ENCODE data around the gene NR2C2AP. TPM values are rescaled to one million over a fixed set of nuclear protein-coding genes. Genes with fewer than 3 reads are reported as not detected.
"Not testable (repeated sequence)": the region's sequence is repeated elsewhere in the genome, so short reads cannot be mapped to it uniquely, and the experiment has no call there.

The NR2C2AP gene
- total RNA-seq, 1 experiment from 2014 or later = 19.7 TPM

DNA sequence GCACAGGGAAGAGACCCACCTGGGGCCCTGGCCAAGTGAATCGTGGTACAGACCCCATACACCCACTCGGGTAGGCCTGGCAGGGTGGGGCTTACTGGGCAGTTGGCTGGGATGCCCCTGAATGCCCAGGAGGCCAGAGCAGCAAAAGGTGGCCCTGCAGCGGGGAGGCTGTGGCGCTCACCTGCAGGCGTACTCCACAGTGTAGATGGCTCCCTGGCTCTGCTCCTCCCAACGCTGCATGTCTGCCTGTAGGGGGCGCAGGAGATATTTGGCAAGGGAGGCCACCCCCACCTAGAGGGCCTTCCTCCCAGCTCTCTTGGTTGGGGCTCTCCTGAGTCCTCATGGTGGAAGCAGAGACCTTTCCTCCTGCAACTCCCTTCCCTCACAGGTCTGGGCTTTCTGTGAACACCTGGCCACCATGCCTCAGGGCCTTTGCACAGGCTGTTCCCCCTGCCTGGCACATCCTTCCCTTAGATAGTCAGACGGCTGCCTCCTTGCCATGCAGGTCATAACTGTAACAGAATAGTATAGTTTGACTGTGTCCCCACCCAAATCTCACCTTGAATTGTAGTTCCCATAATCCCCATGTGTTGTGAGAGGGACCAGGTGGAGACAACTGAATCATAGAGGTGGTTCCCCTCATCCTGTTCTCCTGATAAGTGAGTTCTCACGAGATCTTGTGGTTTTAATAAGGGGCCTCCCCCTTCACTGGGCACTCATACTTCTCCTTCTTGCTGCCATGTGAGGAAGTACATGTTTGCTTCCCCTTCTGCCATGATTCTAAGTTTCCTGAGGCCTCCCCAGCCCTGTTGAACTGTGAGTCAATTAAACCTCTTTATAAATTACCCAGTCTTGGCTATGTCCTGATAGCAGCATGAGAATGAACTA lies 17.1 kb downstream of the NR2C2AP start:
- peak; percentile 38 for DNase-seq (ENCODE audit: low read depth)

DNA sequence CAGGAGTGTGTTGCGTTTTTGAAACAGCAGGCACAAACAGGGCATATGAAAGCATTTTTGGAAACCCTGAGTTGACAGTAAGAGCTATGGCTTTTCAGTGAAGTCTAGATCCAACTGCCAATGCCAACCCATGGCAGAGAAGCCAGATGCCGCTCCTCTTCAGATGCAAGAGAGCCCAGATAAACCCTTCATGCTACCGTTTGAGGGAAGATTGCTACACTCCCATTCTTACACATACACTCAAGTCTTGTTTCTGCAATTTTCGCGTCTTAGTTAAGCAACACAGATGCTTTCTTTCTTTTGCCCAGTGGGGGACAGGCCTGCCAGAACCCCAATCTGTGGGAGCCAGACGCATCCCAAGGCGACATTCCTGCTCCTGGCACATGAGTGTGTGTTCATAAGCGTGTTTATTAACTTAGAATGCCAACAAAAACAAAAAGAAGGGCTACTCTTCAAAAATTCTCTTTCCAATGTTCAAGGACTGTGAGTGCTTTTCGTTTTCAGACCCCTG lies 21.7 kb downstream of the NR2C2AP start:
- DNase-seq (ENCODE audit: low read depth) = no peak

GRCh38 chr19:19179548-19180441 lies 23.4 kb downstream of the NR2C2AP start:
- DNase-seq (ENCODE audit: low read depth) = no peak

GRCh38 chr19:19176950-19177349 lies 26.3 kb downstream of the NR2C2AP start:
- DNase-seq (ENCODE audit: low read depth) = no peak

- DNase-seq (ENCODE audit: low read depth) = not testable (repeated sequence)
Observed at GRCh38 chr19:19173243-19173642, 30.0 kb downstream of the NR2C2AP start.

- DNase-seq (ENCODE audit: low read depth) = peak; percentile 34
Observed at GRCh38 chr19:19171821-19172532, 31.2 kb downstream of the NR2C2AP start.

DNA sequence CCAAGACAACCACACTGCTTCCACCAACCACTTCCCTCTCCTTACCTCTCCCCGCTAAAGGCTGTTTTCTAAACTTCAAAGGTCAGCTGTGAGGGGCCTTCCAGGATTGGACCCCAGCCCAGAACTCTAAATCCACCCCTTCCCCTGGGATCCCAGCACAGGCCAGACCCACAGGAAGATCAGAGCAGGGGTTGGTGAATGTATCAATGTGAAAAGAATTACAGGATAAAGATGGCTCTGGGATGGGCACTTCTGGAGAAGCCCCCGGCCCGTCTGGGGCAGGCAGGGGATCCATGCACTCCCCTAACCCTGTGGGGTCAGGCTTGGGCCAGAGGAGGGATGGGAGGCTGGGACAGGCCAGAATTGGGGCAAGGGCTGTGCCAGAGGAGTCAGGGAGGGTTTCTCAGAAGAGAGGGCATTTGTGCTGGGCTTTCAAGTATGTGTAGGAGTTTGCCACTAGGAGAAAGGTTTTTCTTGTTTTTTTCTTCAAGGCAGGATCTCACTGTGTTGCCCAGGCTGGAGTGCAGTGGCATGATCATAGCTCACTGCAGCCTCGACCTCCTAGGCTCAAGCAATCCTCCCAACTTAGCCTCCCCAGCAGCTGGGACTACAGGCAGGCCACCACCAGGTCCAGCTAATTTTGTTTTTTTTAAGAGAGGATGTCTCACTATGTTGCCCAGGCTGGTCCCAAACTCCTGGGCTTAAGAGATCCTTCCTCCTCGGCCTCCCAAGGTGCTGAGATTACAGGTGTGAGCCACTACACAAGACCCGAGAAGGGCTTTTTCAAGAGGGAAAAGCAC lies 32.1 kb downstream of the NR2C2AP start:
- no peak for DNase-seq (ENCODE audit: low read depth)

DNA sequence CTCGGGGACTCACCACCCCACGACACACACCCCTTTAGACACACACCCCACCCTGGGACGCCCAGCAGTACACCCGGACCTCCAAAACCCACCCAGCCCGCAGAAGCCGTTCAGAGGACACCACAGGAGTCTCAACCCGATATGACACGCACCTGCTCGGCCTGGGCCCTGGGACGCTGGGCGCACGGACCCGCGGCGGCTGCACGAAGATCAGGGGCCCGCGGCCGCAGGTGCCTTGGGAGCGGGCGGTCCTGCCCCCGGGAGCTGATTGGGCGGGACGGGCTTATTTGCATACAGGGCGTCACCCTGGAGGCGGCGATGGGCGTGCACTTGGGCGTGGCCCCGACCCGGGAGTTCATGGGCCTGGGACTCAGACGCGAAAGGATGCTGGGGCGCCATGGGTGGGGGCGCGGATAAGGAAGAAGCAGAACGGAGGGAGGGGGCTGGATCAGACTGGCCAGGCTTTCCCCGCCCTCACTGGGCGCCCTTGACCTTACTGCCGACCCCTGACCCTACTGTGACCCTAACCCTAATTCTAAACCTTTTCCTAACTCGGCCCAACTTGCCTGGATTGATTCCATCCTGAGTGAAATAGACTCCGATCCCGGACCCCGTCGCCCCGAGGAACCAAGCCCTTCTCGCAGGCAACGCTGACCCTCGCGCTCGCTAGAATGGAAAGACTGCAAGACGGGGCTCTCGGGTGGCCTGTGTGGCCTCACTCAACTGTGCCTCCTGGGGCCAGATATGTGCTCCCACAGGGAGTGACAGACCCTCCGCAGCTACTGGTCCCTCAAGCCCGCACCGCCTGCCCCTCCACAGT lies 33.0 kb downstream of the NR2C2AP start, which contains the start of gene MEF2B:
Gene MEF2B (minus strand): TSS at position 211 of the 820 bp plus-strand sequence. CDS start 19,528 bp downstream, outside the sequence.
- no peak for DNase-seq (ENCODE audit: low read depth)

DNA sequence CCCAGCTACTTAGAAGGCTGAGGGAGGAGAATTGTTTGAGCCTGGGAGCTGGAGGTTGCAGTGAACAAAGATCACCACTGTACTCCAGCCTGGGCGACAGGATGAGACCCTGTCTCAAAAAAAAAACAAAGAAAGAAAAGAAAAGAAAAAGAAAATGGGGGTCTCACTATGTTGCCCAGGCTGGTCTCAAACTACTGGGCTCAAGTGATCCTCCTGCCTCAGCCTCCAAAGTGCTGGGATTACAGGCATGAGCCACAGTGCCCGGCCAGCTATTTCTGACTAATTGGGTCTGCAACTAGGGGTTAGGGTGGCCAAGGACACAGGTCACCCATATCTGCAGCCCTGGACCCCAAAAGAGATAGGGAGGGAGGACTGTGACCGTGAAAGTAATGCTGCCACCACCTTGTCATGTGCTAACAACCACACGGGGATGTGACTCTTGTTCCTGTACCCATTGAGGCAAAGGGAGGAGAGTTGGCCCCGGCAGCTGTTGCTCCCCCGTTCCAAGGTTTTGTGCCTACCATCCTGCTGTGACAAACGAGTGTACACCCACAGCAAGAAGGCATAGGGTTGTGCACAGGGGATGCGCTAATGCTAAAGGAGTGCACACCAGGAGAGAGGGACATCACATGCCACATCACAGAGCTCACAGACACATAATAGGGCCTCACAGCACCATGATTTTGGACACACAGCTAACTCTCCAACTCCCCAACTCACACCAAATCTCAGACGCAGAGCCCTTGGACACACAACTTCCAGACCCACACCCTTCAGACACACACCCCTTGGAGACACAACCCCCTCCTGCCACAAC lies 33.8 kb downstream of the NR2C2AP start:
- no peak for DNase-seq (ENCODE audit: low read depth)

DNA sequence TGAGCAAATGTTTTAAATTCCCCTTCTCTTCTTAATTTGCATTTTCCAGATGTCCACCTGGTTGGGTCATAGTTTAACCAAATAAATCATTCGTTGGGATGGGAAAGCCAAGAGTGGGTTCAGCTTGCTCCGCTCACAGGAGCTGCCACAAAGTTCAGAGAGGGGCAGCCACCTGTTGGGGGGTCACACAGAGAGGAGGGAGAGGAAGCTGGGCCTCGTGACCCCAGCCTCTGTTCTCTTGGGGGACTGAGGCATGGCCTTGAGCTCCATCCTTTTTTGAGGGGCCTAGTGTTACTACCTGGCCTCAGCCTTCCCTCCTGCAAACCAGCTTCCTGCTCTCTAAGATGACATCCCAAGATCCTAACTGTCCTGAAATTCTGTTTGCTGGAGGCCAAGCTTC lies 35.6 kb downstream of the NR2C2AP start:
- DNase-seq (ENCODE audit: low read depth) = no peak

DNA sequence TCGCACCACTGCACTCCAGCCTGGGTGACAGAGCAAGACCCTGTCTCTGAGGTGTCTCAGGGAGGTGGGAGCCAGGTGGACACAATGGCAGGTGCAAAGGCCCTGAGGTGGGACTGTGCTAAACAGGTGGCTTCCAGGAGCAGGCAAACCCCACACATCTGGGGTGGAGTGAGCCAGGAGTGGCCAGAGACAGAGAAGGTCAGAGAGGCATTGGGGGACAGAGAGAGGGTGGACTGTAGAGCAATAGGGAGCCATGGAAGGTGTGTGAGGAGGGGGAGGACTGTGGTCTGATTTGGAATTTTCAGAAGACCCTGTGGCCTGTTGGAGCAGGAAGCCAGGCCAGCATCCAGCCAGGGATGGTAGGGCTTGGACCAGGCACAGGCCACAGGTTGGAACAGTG lies 37.8 kb downstream of the NR2C2AP start:
- no peak for DNase-seq (ENCODE audit: low read depth)

DNA sequence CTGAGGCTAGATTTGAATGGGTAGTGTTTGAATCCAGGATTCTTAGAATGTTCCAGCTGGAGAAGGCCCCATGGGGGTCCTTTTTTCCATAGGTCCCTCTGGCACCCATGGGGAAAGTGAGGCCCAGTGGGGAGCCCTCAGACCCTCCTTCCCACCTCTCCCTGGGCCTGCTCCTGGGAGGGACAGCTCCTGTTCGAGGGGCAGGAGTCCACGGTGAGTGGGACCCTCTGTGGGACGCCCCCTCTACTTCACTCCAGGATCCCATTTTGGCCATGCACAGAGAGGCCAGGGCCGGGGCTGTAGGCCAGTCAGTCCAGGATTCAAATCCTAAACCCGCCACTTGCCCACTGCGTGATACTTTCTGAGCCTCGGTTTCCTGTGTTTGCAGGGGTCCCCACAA lies 40.7 kb downstream of the NR2C2AP start:
- no peak for DNase-seq (ENCODE audit: low read depth)

- DNase-seq (ENCODE audit: low read depth) = no peak
Observed at GRCh38 chr19:19160461-19161035, 42.7 kb downstream of the NR2C2AP start.

DNA sequence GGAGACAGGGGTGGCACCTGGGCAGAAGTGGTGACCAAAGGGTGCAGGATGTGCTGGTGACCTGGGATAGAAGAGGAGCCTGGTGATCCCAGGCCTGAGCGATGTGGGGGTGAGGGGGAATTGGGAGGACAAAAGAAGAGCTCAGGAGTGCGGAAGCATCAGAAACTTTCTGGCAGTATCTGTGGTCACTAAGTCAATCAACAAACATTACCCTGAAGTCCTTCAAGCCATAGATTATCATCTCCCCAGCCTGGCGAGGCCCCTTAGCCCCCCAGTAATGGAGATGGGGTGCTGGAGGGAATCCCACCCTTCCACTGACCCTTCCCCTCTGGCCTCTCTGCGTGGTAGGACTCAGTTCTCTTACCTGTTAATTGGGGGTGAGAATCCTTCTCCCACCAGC lies 43.7 kb downstream of the NR2C2AP start:
- DNase-seq (ENCODE audit: low read depth) = no peak

- no peak for DNase-seq (ENCODE audit: low read depth)
Observed at GRCh38 chr19:19157808-19158207, 45.4 kb downstream of the NR2C2AP start.

- no peak for DNase-seq (ENCODE audit: low read depth)
Observed at GRCh38 chr19:19155495-19156219, 47.6 kb downstream of the NR2C2AP start.

GRCh38 chr19:19154768-19155494 lies 48.3 kb downstream of the NR2C2AP start:
- no peak for DNase-seq (ENCODE audit: low read depth)

All from LHCN-M2 (cell line).